Upper lobe of left lung (tissue), 6 donors: Measurements from ENCODE around the gene C11orf97. TPM values are rescaled to one million over a fixed set of nuclear protein-coding genes. Genes with fewer than 3 reads are reported as not detected.

Experiments used
- ATAC-seq, 2 donors: fragments of 200-7000 bp; cut with Tn5 transposase; one replicate each; pipeline ENCODE4 v1.9.1; 2022; ENCODE audit warnings: mild to moderate bottlenecking in 2 of 2, moderate library complexity in 2 of 2; ENCODE audit not compliant: low FRiP score in 2 of 2
- DNase-seq, 2 donors: peaks; one replicate each; pipeline ENCODE4 v3.0.0-alpha.2; 2019 to 2020
- H3K27ac ChIP-seq, 4 donors: fragments of 200-600 bp; sonication (generic); one replicate each; pipeline ENCODE4 v1.5.1; 2016 to 2019
- H3K27me3 ChIP-seq, 4 donors: fragments of 200-600 bp; sonication (generic); one replicate each; pipeline ENCODE4 v1.5.1; 2017 to 2019
- H3K36me3 ChIP-seq, 4 donors: fragments of 200-600 bp; sonication (generic); one replicate each; pipeline ENCODE4 v1.5.1; 2016 to 2019
- H3K4me1 ChIP-seq, 4 donors: fragments of 200-600 bp; sonication (generic); one replicate each; pipeline ENCODE4 v1.5.1; 2018 to 2019
- H3K4me3 ChIP-seq, 4 donors: fragments of 200-600 bp; sonication (generic); one replicate each; pipeline ENCODE4 v1.5.1; 2017 to 2019; ENCODE audit warnings: mild to moderate bottlenecking in 2 of 4, moderate library complexity in 1 of 4
- H3K9me3 ChIP-seq, 4 donors: fragments of 200-600 bp; sonication (generic); one replicate each; pipeline ENCODE4 v1.5.1; 2018 to 2019
- CTCF ChIP-seq, 6 experiments: fragments of 450-650 bp in 4 of 6; fragments of 200-600 bp in 2 of 6; sonication (generic) in 2 of 6; IDR thresholded peaks; one replicate each; pipeline ENCODE4 v1.5.1; 2016 to 2019; ENCODE audit warnings: antibody characterized with exemption in 6 of 6
- EP300 ChIP-seq, 4 donors: sonication (generic); formaldehyde crosslinking; IDR thresholded peaks; one replicate each; pipeline ENCODE4 v1.5.1; 2017; ENCODE audit warnings: antibody characterized with exemption in 4 of 4, control low read depth in 2 of 4
- POLR2A ChIP-seq, 4 donors: fragments of 450-650 bp; IDR thresholded peaks; one replicate each; pipeline ENCODE4 v1.5.1; 2016 to 2017; ENCODE audit warnings: antibody characterized with exemption in 4 of 4, mild to moderate bottlenecking in 2 of 4
- POLR2AphosphoS5 ChIP-seq, 2 donors: sonication (generic); formaldehyde crosslinking; IDR thresholded peaks; one replicate each; pipeline ENCODE4 v1.5.1; 2017; ENCODE audit warnings: antibody characterized with exemption in 2 of 2
- WGBS, 2 donors: methylation state at CpG; one replicate each; pipeline ENCODE4 v1.1.5; 2017 to 2018; 5-methylcytosine and 5-hydroxymethylcytosine counted together
- total RNA-seq, 6 donors: library from RNA; depleted of rRNA in 4 of 6; stranded (reverse); fragments of >200 nt in 4 of 6; gene quantifications; one replicate each; pipeline versions ENCODE4 v1.1.0 to v1.2.1, GENCODE V29; 2016 to 2021
- donor health status: DM: no; HTN: no; CAD: no; lungs with moderate emphysema.
- donor health status: DM: no; HTN: yes; CAD: no; lungs with severe emphysema.

Gene C11orf97
- total RNA-seq, 6 donors from 2014 or later = 0.31 to 14.7 (median 4.1) TPM; not detected in 1

- Histone ChIP-seq H3K4me1 (peaks cover 0 to 17% (median 8%) of the 10 kb centered on the region in 4 donors), H3K27me3 (no peaks in the 10 kb centered on the region), H3K27ac (no peak overlapping the region), H3K9me3 (no peaks in the 10 kb centered on the region), H3K36me3 (no peaks in the 10 kb centered on the region), H3K4me3 (no peak overlapping the region)
- no peak for TF ChIP-seq EP300 (IDR thresholded peaks at IDR 0.05)
- no peak for TF ChIP-seq POLR2AphosphoS5 (IDR thresholded peaks at IDR 0.05)
- no peak for TF ChIP-seq POLR2A (IDR thresholded peaks at IDR 0.05)
- TF ChIP-seq CTCF (IDR thresholded peaks at IDR 0.05) = no peak
- 82 to 84% methylated on average over 2 of the region's 2 CpGs for WGBS, 2 donors
- ATAC-seq = no peak
- DNase-seq = no peak
Measured at GRCh38 chr11:94515398-94515797, 3.1 kb downstream of the C11orf97 start.

- Histone ChIP-seq H3K36me3 (no peaks in the 10 kb centered on the region), H3K4me3 (no peak overlapping the region), H3K27ac (no peak overlapping the region), H3K27me3 (no peaks in the 10 kb centered on the region), H3K9me3 (no peaks in the 10 kb centered on the region), H3K4me1 (peaks cover 0 to 17% (median 8%) of the 10 kb centered on the region in 4 donors)
- TF ChIP-seq POLR2AphosphoS5 (IDR thresholded peaks at IDR 0.05) = no peak
- no peak for TF ChIP-seq CTCF (IDR thresholded peaks at IDR 0.05)
- TF ChIP-seq POLR2A (IDR thresholded peaks at IDR 0.05) = no peak
- TF ChIP-seq EP300 (IDR thresholded peaks at IDR 0.05) = no peak
- ATAC-seq (no peak), DNase-seq (no peak)
- WGBS, 2 donors = 40 to 48% methylated on average over 1 of the region's 1 CpG
Measured at GRCh38 chr11:94516725-94517124, 4.5 kb downstream of the C11orf97 start.

GRCh38 chr11:94518300-94518699, 6.0 kb downstream of the C11orf97 start:
- WGBS, 2 donors = 68 to 73% methylated on average over 4 of the region's 4 CpGs
- TF ChIP-seq POLR2AphosphoS5 (IDR thresholded peaks at IDR 0.05) = no peak
- TF ChIP-seq EP300 (IDR thresholded peaks at IDR 0.05) = no peak
- no peak for TF ChIP-seq CTCF (IDR thresholded peaks at IDR 0.05)
- TF ChIP-seq POLR2A (IDR thresholded peaks at IDR 0.05) = no peak
- H3K9me3 ChIP-seq = no peaks in the 10 kb centered on the region
- no peak overlapping the region for H3K27ac ChIP-seq
- DNase-seq (no peak), ATAC-seq (no peak)
- H3K4me3 ChIP-seq = no peak overlapping the region
- no peaks in the 10 kb centered on the region for H3K36me3 ChIP-seq
- H3K4me1 ChIP-seq = peaks cover 0 to 6% (median 0%) of the 10 kb centered on the region in 4 donors
- no peaks in the 10 kb centered on the region for H3K27me3 ChIP-seq

- Histone ChIP-seq H3K27ac (no peak overlapping the region), H3K4me3 (no peak overlapping the region), H3K9me3 (no peaks in the 10 kb centered on the region), H3K27me3 (no peaks in the 10 kb centered on the region), H3K4me1 (peaks cover 0 to 6% (median 0%) of the 10 kb centered on the region in 4 donors), H3K36me3 (no peaks in the 10 kb centered on the region)
- TF ChIP-seq POLR2A (IDR thresholded peaks at IDR 0.05) (no peak), CTCF (IDR thresholded peaks at IDR 0.05) (peak; percentile 27 to 62 (median 49))
- ATAC-seq (peak in 1 of 2 donors; percentile 79), DNase-seq (no peak)
- WGBS, 2 donors = 9% methylated on average over 5 of the region's 5 CpGs
Measured at GRCh38 chr11:94519478-94520084, 7.3 kb downstream of the C11orf97 start.

- DNase-seq = no peak
- TF ChIP-seq CTCF (IDR thresholded peaks at IDR 0.05) = peak in 5 of 6 experiments; percentile 10 to 35 (median 15)
- TF ChIP-seq POLR2AphosphoS5 (IDR thresholded peaks at IDR 0.05) = no peak
Measured at GRCh38 chr11:94521684-94522083, 9.4 kb downstream of the C11orf97 start.

More at GRCh38 chr11:94521684-94522083, 9.4 kb downstream of the C11orf97 start:
- ATAC-seq = peak in 1 of 2 donors; percentile 71
- Histone ChIP-seq H3K36me3 (no peaks in the 10 kb centered on the region), H3K4me1 (peaks cover 0 to 11% (median 0%) of the 10 kb centered on the region in 4 donors), H3K4me3 (no peak overlapping the region), H3K27me3 (no peaks in the 10 kb centered on the region), H3K27ac (no peak overlapping the region), H3K9me3 (no peaks in the 10 kb centered on the region)
- 59 to 66% methylated on average over 4 to 5 of the region's 5 CpGs for WGBS, 2 donors
